ENCODE measurements around the gene MTMR10. TPM values are rescaled to one million over a fixed set of nuclear protein-coding genes. Genes with fewer than 3 reads are reported as not detected.

The MTMR10 gene
- total and polyA plus RNA-seq, 7 experiments from 2014 or later, result 4.0 to 50.8 (median 33.2) TPM

DNA sequence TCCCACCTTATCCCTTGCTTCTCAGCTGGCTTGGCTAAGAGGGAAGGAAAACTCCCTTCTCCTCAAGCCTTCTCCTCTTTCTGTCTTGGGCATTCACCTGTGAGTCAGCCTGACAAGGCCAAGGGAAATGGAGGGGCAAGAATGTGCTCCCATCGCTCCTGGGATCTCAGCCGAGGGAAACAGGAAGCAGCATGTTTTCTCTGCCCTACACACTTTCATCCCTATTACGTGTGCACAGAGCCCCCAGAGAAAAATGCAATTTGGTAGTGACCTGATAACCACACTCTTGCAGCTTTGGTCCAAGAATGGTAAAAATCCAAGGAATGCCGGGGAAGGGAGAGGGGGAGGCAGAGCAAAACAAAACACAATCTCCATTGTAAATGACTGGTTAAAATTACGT, 32.9 kb upstream of the MTMR10 start:
- Histone ChIP-seq H3K9me3 (ENCODE audit: control insufficient read depth in 2 of 3, low read length in 3 of 3) (no peaks in the 10 kb centered on the region), H3K4me3 (ENCODE audit: low read length) (no peak overlapping the region), H3K4me1 (ENCODE audit: control insufficient read depth in 2 of 2, insufficient read depth in 2 of 2, low read length in 2 of 2) (no peaks in the 10 kb centered on the region), H3K27ac (ENCODE audit: low read depth, low read length) (no peak overlapping the region), H3K36me3 (ENCODE audit: control insufficient read depth in 2 of 3, insufficient read depth in 3 of 3, low read length in 3 of 3) (no peaks in the 10 kb centered on the region), H3K27me3 (ENCODE audit: control insufficient read depth in 2 of 2, insufficient read depth in 2 of 2, low read length in 2 of 2) (no peaks in the 10 kb centered on the region)
- peaks cover 0 to 2% (median 0%) of the 10 kb centered on the region in 11 donors for H3K9me3 Mint-ChIP-seq
- CTCF ChIA-PET, result no interaction called here
- H3K27me3 Mint-ChIP-seq, result peaks cover 0 to 43% (median 9%) of the 10 kb centered on the region in 5 donors
- POLR2A ChIA-PET, result no interaction called here
- H3K4me3 Mint-ChIP-seq, result no peak overlapping the region
- H3K36me3 Mint-ChIP-seq, result no peaks in the 10 kb centered on the region
- intact Hi-C loops (cut with micrococcal nuclease), result no loop called here
- peaks cover 0 to 4% (median 0%) of the 10 kb centered on the region in 7 donors for H3K4me1 Mint-ChIP-seq
- no peak overlapping the region for H3K27ac Mint-ChIP-seq
- ATAC-seq (no peak), DNase-seq (no peak)

DNA sequence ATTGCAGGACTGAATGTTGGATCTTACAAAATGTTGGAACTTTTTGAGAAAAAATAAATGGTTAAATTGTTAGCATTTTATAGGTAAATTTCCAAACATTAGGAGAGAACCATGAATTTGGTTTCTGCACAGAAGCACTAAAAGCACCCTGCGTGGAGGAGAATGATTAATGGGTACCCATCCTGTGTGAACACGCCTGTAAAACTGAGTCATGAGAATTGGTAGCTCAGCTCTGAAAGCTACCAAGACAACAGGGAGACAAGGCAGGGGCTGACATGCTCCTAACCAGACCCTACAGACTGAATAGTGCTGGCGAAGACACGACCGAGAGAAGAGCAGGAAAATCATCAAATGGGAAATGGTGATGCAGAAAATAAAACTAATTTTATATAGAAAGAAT, 32.4 kb upstream of the MTMR10 start:
- Mint-ChIP-seq H3K27ac (no peak overlapping the region), H3K27me3 (peaks cover 0 to 38% (median 9%) of the 10 kb centered on the region in 5 donors), H3K4me3 (no peak overlapping the region), H3K36me3 (no peaks in the 10 kb centered on the region), H3K4me1 (peaks cover 0 to 4% (median 0%) of the 10 kb centered on the region in 7 donors), H3K9me3 (peaks cover 0 to 2% (median 0%) of the 10 kb centered on the region in 11 donors)
- no peak overlapping the region for H3K27ac ChIP-seq (ENCODE audit: low read depth, low read length)
- H3K4me3 ChIP-seq (ENCODE audit: low read length), result no peak overlapping the region
- intact Hi-C loops (cut with micrococcal nuclease), result no loop called here
- H3K36me3 ChIP-seq (ENCODE audit: control insufficient read depth in 2 of 3, insufficient read depth in 3 of 3, low read length in 3 of 3), result no peaks in the 10 kb centered on the region
- POLR2A ChIA-PET, result no interaction called here
- H3K9me3 ChIP-seq (ENCODE audit: control insufficient read depth in 2 of 3, low read length in 3 of 3), result no peaks in the 10 kb centered on the region
- no peak for ATAC-seq
- H3K4me1 ChIP-seq (ENCODE audit: control insufficient read depth in 2 of 2, insufficient read depth in 2 of 2, low read length in 2 of 2), result no peaks in the 10 kb centered on the region
- DNase-seq, result no peak
- CTCF ChIA-PET, result no interaction called here
- no peaks in the 10 kb centered on the region for H3K27me3 ChIP-seq (ENCODE audit: control insufficient read depth in 2 of 2, insufficient read depth in 2 of 2, low read length in 2 of 2)

DNA sequence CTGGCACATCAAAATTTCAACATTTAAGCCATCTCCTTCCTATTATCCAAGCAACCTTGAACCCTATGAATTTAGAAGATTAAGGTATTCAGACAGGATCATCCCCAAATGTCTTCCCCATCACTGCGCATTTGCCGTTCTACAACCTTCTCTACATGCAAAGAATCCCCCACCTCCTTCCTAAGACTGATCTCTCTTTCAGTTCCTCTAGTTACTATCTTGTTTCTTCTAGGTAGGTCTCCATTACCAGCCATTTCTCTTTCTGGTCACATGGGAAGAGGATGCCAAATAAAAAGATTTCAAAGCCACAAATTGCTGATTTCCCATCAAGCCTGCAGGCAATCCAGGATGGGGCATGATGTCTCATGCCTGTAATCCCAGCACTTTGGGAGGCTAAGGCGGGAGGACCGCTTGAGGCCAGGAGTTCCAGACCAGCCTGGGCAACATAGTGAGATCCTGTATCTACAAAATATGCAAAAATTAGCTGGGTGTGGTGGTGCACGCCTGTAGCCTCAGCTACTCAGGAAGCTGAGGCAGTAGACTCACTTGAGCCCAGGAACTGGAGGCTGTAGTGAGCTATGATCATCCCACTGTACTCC, 29.7 kb upstream of the MTMR10 start:
- ChIA-PET POLR2A (no interaction called here), CTCF (interaction anchor here (0.6 kb wide), 1 partner anchor 161 kb away, joined by 3 read pairs; no protein-coding TSS in a partner anchor)
- H3K27ac Mint-ChIP-seq, result no peak overlapping the region
- Histone ChIP-seq H3K27me3 (ENCODE audit: control insufficient read depth in 2 of 2, insufficient read depth in 2 of 2, low read length in 2 of 2) (no peaks in the 10 kb centered on the region), H3K36me3 (ENCODE audit: control insufficient read depth in 2 of 3, insufficient read depth in 3 of 3, low read length in 3 of 3) (no peaks in the 10 kb centered on the region), H3K4me1 (ENCODE audit: control insufficient read depth in 2 of 2, insufficient read depth in 2 of 2, low read length in 2 of 2) (no peaks in the 10 kb centered on the region), H3K27ac (ENCODE audit: low read depth, low read length) (no peak overlapping the region), H3K9me3 (ENCODE audit: control insufficient read depth in 2 of 3, low read length in 3 of 3) (no peaks in the 10 kb centered on the region), H3K4me3 (ENCODE audit: low read length) (no peak overlapping the region)
- H3K4me3 Mint-ChIP-seq, result no peak overlapping the region
- DNase-seq (no peak), ATAC-seq (no peak)
- no peaks in the 10 kb centered on the region for H3K36me3 Mint-ChIP-seq
- peaks cover 0 to 2% (median 0%) of the 10 kb centered on the region in 11 donors for H3K9me3 Mint-ChIP-seq
- peaks cover 0 to 19% (median 4%) of the 10 kb centered on the region in 5 donors for H3K27me3 Mint-ChIP-seq
- peaks cover 0 to 4% (median 0%) of the 10 kb centered on the region in 7 donors for H3K4me1 Mint-ChIP-seq
- intact Hi-C loops (cut with micrococcal nuclease), result no loop called here

DNA sequence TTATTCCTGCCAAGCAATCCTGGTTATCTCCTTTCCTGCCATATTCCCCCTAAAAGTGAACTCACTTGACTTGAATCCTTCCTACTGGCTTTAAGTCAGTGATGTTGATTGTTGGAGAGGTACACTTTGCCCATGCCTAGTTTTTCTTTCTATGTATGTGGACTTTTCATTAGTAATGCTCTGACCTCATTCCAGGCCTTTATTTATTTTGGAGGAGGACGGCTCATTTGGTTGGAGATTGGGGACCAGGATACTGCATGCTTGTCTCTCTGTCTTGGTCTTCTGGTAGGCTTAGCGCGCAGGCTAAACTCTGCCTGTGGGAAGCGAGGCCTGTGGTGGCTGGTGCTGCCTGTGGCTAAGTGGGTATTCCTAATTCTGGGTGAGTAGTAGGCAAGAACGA, 29.1 kb upstream of the MTMR10 start:
- H3K9me3 Mint-ChIP-seq, result peaks cover 0 to 2% (median 0%) of the 10 kb centered on the region in 11 donors
- ChIA-PET CTCF (no interaction called here), POLR2A (no interaction called here)
- H3K27me3 Mint-ChIP-seq, result peaks cover 0 to 20% (median 0%) of the 10 kb centered on the region in 5 donors
- Histone ChIP-seq H3K9me3 (ENCODE audit: control insufficient read depth in 2 of 3, low read length in 3 of 3) (no peaks in the 10 kb centered on the region), H3K4me1 (ENCODE audit: control insufficient read depth in 2 of 2, insufficient read depth in 2 of 2, low read length in 2 of 2) (no peaks in the 10 kb centered on the region), H3K4me3 (ENCODE audit: low read length) (no peak overlapping the region), H3K27ac (ENCODE audit: low read depth, low read length) (no peak overlapping the region), H3K27me3 (ENCODE audit: control insufficient read depth in 2 of 2, insufficient read depth in 2 of 2, low read length in 2 of 2) (no peaks in the 10 kb centered on the region), H3K36me3 (ENCODE audit: control insufficient read depth in 2 of 3, insufficient read depth in 3 of 3, low read length in 3 of 3) (no peaks in the 10 kb centered on the region)
- DNase-seq, result no peak
- no peak for ATAC-seq
- intact Hi-C loops (cut with micrococcal nuclease), result no loop called here
- no peak overlapping the region for H3K27ac Mint-ChIP-seq
- H3K4me3 Mint-ChIP-seq, result no peak overlapping the region
- no peaks in the 10 kb centered on the region for H3K36me3 Mint-ChIP-seq
- peaks cover 0 to 4% (median 3%) of the 10 kb centered on the region in 7 donors for H3K4me1 Mint-ChIP-seq

- no peak for ATAC-seq
- CTCF ChIA-PET, result no interaction called here
- Mint-ChIP-seq H3K4me1 (peaks cover 0 to 7% (median 6%) of the 10 kb centered on the region in 7 donors), H3K27me3 (peaks cover 0 to 19% (median 0%) of the 10 kb centered on the region in 5 donors), H3K4me3 (no peak overlapping the region), H3K27ac (no peak overlapping the region), H3K9me3 (peaks cover 0 to 2% (median 0%) of the 10 kb centered on the region in 11 donors), H3K36me3 (no peaks in the 10 kb centered on the region)
- H3K36me3 ChIP-seq (ENCODE audit: control insufficient read depth in 2 of 3, insufficient read depth in 3 of 3, low read length in 3 of 3), result no peaks in the 10 kb centered on the region
- POLR2A ChIA-PET, result no interaction called here
- H3K4me3 ChIP-seq (ENCODE audit: low read length), result no peak overlapping the region
- no peaks in the 10 kb centered on the region for H3K27me3 ChIP-seq (ENCODE audit: control insufficient read depth in 2 of 2, insufficient read depth in 2 of 2, low read length in 2 of 2)
- H3K9me3 ChIP-seq (ENCODE audit: control insufficient read depth in 2 of 3, low read length in 3 of 3), result no peaks in the 10 kb centered on the region
- no peak overlapping the region for H3K27ac ChIP-seq (ENCODE audit: low read depth, low read length)
- DNase-seq, result no peak
- no peaks in the 10 kb centered on the region for H3K4me1 ChIP-seq (ENCODE audit: control insufficient read depth in 2 of 2, insufficient read depth in 2 of 2, low read length in 2 of 2)
- intact Hi-C loops (cut with micrococcal nuclease), result no loop called here
These were observed 28.6 kb upstream of the MTMR10 start for GRCh38 chr15:31019986-31020385.

DNA sequence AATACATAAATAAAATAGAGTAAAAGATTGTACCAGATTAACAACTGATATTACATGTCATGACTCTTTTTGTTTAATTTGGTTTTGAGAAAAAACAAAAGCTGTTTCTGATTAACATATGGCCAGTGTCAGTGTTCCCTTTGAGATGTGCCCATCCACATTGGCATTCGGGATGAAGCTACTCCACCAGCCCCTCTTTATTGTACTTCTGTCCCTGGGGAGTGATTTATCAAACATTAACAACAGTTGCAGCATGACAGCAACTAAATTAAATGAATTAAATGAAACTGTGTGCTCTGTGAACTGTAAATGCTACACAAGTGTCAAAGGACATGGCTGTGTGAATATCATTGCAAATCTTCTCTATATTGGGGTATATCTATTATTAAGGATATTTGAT, 25.9 kb upstream of the MTMR10 start:
- DNase-seq (no peak), ATAC-seq (no peak)
- peaks cover 0 to 7% (median 2%) of the 10 kb centered on the region in 3 experiments for H3K9me3 ChIP-seq (ENCODE audit: control insufficient read depth in 2 of 3, low read length in 3 of 3)
- Mint-ChIP-seq H3K4me3 (no peak overlapping the region), H3K27me3 (peaks cover 0 to 9% (median 3%) of the 10 kb centered on the region in 5 donors), H3K36me3 (peaks cover 5 to 7% (median 5%) of the 10 kb centered on the region in 5 donors), H3K27ac (no peak overlapping the region), H3K4me1 (peaks cover 13 to 24% (median 22%) of the 10 kb centered on the region in 7 donors), H3K9me3 (peaks cover 5 to 15% (median 11%) of the 10 kb centered on the region in 11 donors)
- no peaks in the 10 kb centered on the region for H3K36me3 ChIP-seq (ENCODE audit: control insufficient read depth in 2 of 3, insufficient read depth in 3 of 3, low read length in 3 of 3)
- intact Hi-C loops (cut with micrococcal nuclease), result no loop called here
- peaks cover 0 to 15% of the 10 kb centered on the region in 2 donors for H3K4me1 ChIP-seq (ENCODE audit: control insufficient read depth in 2 of 2, insufficient read depth in 2 of 2, low read length in 2 of 2)
- H3K27me3 ChIP-seq (ENCODE audit: control insufficient read depth in 2 of 2, insufficient read depth in 2 of 2, low read length in 2 of 2), result no peaks in the 10 kb centered on the region
- POLR2A ChIA-PET, result no interaction called here
- H3K4me3 ChIP-seq (ENCODE audit: low read length), result no peak overlapping the region
- CTCF ChIA-PET, result no interaction called here
- H3K27ac ChIP-seq (ENCODE audit: low read depth, low read length), result no peak overlapping the region

GRCh38 chr15:31016446-31016915, 25.1 kb upstream of the MTMR10 start:
- ChIA-PET POLR2A (no interaction called here), CTCF (no interaction called here)
- Histone ChIP-seq H3K36me3 (ENCODE audit: control insufficient read depth in 2 of 3, insufficient read depth in 3 of 3, low read length in 3 of 3) (no peaks in the 10 kb centered on the region), H3K4me3 (ENCODE audit: low read length) (no peak overlapping the region), H3K27me3 (ENCODE audit: control insufficient read depth in 2 of 2, insufficient read depth in 2 of 2, low read length in 2 of 2) (no peaks in the 10 kb centered on the region), H3K4me1 (ENCODE audit: control insufficient read depth in 2 of 2, insufficient read depth in 2 of 2, low read length in 2 of 2) (peaks cover 0 to 15% of the 10 kb centered on the region in 2 donors), H3K9me3 (ENCODE audit: control insufficient read depth in 2 of 3, low read length in 3 of 3) (peaks cover 0 to 9% (median 3%) of the 10 kb centered on the region in 3 experiments), H3K27ac (ENCODE audit: low read depth, low read length) (no peak overlapping the region)
- Mint-ChIP-seq H3K27ac (no peak overlapping the region), H3K9me3 (peaks cover 6 to 23% (median 15%) of the 10 kb centered on the region in 11 donors), H3K4me1 (peaks cover 13 to 24% (median 22%) of the 10 kb centered on the region in 7 donors), H3K4me3 (no peak overlapping the region), H3K36me3 (peaks cover 8 to 11% (median 10%) of the 10 kb centered on the region in 5 donors), H3K27me3 (peaks cover 0 to 9% (median 4%) of the 10 kb centered on the region in 5 donors)
- DNase-seq (no peak), ATAC-seq (no peak)
- intact Hi-C loops (cut with micrococcal nuclease), result no loop called here

Data from naive thymus-derived CD4-positive, alpha-beta T cell (primary cell).